PFSK-1 (cell line): ENCODE data around the gene AGFG2.
A peak's percentile ranks its signal among the peaks of the same experiment; 100 is the strongest.

Experiments
- FOXP2 ChIP-seq: optimal IDR thresholded peaks from 2 replicates; pipeline ENCODE3; 2011; ENCODE audit warnings: borderline replicate concordance, control low read depth, inconsistent platforms; ENCODE audit not compliant: insufficient read depth; ENCODE audit errors: extremely low read length, extremely low read depth
- POLR2AphosphoS5 ChIP-seq: IDR thresholded peaks from 2 replicates; pipeline ENCODE4 v1.6.1; 2012; ENCODE audit warnings: low read depth, mild to moderate bottlenecking, control low read depth, low read length, moderate library complexity
- SIN3A ChIP-seq: IDR thresholded peaks from 2 replicates; pipeline ENCODE4 v1.6.1; 2012; ENCODE audit warnings: mild to moderate bottlenecking, low read length, moderate library complexity, borderline replicate concordance; ENCODE audit not compliant: insufficient read depth
- TAF1 ChIP-seq: IDR thresholded peaks from 2 replicates; pipeline ENCODE4 v1.6.1; 2012; ENCODE audit warnings: low read length, control low read depth, borderline replicate concordance; ENCODE audit not compliant: insufficient read depth
- TF ChIP-seq, protein P1 (sequence below), 2 experiments: IDR thresholded peaks; 2 replicates each; pipeline versions ENCODE4 v1.6.1 to v1.8.0; 2011 to 2012; ENCODE audit warnings: low read depth in 2 of 2, low read length in 2 of 2, control low read depth in 1 of 2, inconsistent platforms in 1 of 2, mild to moderate bottlenecking in 1 of 2, moderate library complexity in 1 of 2; ENCODE audit not compliant: insufficient read depth in 1 of 2

AGFG2 gene

GRCh38 chr7:100506356-100506923, 32.6 kb upstream of the AGFG2 start:
- TF ChIP-seq POLR2AphosphoS5 (no peak), SIN3A (no peak), TAF1 (no peak), FOXP2 (no peak)
- TF ChIP-seq, protein P1, sequence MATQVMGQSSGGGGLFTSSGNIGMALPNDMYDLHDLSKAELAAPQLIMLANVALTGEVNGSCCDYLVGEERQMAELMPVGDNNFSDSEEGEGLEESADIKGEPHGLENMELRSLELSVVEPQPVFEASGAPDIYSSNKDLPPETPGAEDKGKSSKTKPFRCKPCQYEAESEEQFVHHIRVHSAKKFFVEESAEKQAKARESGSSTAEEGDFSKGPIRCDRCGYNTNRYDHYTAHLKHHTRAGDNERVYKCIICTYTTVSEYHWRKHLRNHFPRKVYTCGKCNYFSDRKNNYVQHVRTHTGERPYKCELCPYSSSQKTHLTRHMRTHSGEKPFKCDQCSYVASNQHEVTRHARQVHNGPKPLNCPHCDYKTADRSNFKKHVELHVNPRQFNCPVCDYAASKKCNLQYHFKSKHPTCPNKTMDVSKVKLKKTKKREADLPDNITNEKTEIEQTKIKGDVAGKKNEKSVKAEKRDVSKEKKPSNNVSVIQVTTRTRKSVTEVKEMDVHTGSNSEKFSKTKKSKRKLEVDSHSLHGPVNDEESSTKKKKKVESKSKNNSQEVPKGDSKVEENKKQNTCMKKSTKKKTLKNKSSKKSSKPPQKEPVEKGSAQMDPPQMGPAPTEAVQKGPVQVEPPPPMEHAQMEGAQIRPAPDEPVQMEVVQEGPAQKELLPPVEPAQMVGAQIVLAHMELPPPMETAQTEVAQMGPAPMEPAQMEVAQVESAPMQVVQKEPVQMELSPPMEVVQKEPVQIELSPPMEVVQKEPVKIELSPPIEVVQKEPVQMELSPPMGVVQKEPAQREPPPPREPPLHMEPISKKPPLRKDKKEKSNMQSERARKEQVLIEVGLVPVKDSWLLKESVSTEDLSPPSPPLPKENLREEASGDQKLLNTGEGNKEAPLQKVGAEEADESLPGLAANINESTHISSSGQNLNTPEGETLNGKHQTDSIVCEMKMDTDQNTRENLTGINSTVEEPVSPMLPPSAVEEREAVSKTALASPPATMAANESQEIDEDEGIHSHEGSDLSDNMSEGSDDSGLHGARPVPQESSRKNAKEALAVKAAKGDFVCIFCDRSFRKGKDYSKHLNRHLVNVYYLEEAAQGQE (IDR thresholded peaks at IDR 0.05; ENCODE audit: insufficient read depth in 1 of 2, low read depth in 2 of 2, low read length in 2 of 2): no peak

DNA sequence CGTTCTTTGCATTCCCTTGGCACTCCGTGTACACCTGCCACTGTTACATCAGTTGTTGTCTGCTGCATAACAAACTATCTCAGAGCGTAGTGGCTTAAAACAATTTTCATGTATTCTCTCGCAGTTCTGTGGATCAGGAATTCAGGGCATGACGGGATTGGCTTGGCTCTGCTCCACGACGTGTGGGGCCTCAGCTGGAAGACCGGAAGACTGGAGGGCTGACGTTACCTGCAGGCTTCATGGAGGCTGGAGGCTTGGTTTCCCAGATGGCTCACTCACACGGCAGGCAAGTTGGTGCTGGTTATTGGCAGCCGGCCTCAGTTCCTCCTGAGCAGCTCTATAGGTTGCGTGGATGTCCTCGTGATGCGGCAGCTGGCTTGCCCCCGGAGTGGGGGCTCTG, 29.8 kb upstream of the AGFG2 start:
- TF ChIP-seq FOXP2: peak; percentile 81
- TF ChIP-seq, protein P1 (IDR thresholded peaks at IDR 0.05; ENCODE audit: insufficient read depth in 1 of 2, low read depth in 2 of 2, low read length in 2 of 2): no peak

DNA sequence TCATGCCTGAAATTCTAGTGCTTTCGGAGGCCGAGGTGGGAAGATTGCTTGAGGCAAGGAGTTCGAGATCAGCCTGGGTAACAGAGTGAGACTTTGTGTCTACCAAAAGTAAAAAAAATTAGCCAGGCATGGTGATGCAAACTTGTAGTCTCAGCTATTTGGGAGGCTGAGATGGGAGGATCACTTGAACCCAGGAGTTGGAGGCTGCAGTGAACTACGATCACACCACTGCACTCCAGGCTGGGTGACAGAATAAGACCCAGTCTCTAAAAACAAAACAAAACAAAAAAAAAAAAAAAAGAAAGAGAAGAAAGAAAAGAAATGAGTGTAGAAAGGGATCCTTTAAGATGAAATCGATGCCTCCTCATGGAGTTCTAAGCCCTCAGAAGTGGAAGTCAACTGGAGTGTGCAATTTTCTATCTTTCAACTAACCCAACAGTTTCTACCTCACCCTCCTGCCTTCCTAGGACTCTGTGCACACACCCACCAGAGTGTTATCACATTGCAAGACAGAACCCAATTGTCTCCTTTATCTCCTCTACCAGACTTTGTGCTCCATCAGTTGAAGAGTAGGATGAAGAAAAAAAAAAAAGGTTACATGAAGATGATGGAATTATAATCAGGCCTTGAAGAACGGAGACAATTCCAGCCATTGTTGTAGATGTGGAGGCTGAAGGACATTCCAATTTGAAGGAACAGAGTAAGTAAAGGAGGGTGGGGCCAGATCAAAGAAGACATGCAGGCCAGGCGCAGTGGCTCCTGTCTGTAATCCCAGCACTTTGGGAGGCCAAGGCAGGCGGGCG, 28.4 kb upstream of the AGFG2 start:
- TF ChIP-seq FOXP2 (no peak), POLR2AphosphoS5 (no peak), TAF1 (no peak), SIN3A (no peak)
- TF ChIP-seq, protein P1 (IDR thresholded peaks at IDR 0.05; ENCODE audit: insufficient read depth in 1 of 2, low read depth in 2 of 2, low read length in 2 of 2): no peak

- TF ChIP-seq, protein P1 (IDR thresholded peaks at IDR 0.05; ENCODE audit: insufficient read depth in 1 of 2, low read depth in 2 of 2, low read length in 2 of 2): no peak
- TF ChIP-seq SIN3A (no peak), POLR2AphosphoS5 (no peak), TAF1 (no peak), FOXP2 (no peak)
Measured at GRCh38 chr7:100513212-100513810, 25.7 kb upstream of the AGFG2 start.
